Gastrocnemius medialis (tissue), 4 donors: Measurements from ENCODE around the gene ARHGEF6.

Experiments
- CTCF ChIP-seq, 5 experiments: fragments of 450-650 bp in 3 of 5; fragments of 200-600 bp in 2 of 5; sonication (generic) in 2 of 5; IDR thresholded peaks in 4 of 5; conservative IDR thresholded peaks in 1 of 5; 1 replicate in 4 of 5; 2 replicates in 1 of 5; pipeline ENCODE4 v1.5.1; 2016 to 2019; ENCODE audit warnings: antibody characterized with exemption in 5 of 5, mild to moderate bottlenecking in 3 of 5, moderate library complexity in 3 of 5
- POLR2A ChIP-seq, 2 donors: fragments of 450-650 bp; IDR thresholded peaks; one replicate each; pipeline ENCODE4 v1.6.1; 2017; ENCODE audit warnings: antibody characterized with exemption in 2 of 2, mild to moderate bottlenecking in 2 of 2, moderate library complexity in 2 of 2

- TF ChIP-seq CTCF (IDR thresholded peaks at IDR 0.05 in 4 of 5, conservative IDR thresholded peaks at IDR 0.05 in 1 of 5), result no peak
- no peak for TF ChIP-seq POLR2A (IDR thresholded peaks at IDR 0.05)
Measured at GRCh38 chrX:136629084-136629750, 151.5 kb downstream of the ARHGEF6 start.
